T-helper 22 cell (primary cell): ENCODE results near the gene NOP9.
A peak's percentile ranks its signal among the peaks of the same experiment; 100 is the strongest.

ENCODE experiments used
- DNase-seq: peaks from one replicate; pipeline ENCODE4 v3.0.0-alpha.2; 2020; ENCODE audit warnings: low read depth

The NOP9 gene

DNA sequence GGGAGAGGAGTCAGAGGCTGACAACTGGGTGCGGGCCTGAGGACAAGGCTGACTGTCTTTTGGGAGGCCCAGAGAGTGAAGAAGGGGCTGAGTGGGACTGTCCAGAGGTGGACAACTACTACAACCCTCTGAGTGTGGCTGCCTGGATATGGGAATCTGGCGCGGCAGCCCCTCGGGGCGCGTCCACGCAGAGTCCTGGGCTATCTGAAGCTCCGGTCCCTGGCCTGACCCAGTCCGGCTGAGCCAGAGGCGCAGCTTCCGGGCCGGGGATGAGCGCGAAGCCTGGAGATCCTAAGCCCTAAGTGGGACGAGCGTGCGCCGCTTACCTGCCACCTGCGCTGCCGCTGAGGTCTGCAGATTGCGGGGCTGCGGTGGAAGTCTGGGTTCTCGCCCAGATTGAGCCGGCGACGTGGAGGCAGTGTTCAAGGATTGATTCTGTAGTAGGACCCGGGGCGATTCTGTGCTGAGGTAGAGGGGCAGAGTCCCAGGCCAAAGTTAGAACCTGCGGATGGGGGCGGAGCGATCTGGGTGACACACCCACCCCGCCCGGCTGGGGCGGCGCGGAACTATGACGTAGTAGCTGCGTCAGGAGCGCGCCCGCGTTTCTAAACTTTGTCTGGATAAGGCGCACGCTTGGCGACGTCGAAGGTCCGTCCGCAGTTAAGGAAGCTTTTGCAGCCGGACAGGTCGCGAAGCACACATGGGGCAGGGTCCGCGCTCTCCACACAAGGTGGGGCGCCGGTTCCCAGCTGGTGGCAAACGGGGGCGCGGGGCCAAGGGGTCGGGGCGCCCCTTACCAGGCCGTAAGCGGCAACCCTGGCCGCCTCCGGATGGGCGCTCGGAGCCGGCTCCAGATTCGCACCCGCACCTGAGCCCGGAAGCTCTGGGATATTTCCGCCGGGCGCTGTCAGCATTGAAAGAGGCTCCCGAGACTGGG is at the start of gene NOP9, which contains the start of gene DHRS1:
Gene NOP9 (plus strand): TSS at position 596 of the 937 bp plus-strand sequence. CDS start 105 bp downstream, at position 701.
Gene DHRS1 (minus strand): TSS at position 526 of the 937 bp plus-strand sequence. CDS start 674 bp downstream, outside the sequence.
- peak; percentile 82 for DNase-seq

- DNase-seq, result no peak
These were observed 49.3 kb upstream of the NOP9 start for GRCh38 chr14:24250354-24250753.

DNA sequence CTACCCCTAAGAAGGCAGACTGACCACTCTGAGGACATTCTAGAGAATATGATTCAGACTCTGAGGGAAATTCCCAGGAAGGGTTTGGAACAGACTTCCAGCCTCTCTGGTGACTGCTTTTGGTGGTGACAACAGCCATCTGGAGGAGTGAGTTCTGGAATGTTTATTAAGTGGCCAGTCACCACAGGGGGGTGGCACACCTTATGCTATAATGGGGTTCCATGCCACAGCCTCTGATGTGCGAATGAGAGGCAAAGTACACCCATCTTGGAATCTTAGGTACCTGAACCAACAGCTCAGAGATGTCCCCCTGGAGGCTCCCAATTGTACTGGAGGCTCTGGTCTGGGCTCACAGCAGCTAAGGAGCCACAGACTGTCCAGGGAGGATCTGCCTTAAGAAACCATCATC is 47.8 kb upstream of the NOP9 start:
- DNase-seq, result no peak

GRCh38 chr14:24252289-24253124 is 47.1 kb upstream of the NOP9 start:
- DNase-seq, result no peak

DNA sequence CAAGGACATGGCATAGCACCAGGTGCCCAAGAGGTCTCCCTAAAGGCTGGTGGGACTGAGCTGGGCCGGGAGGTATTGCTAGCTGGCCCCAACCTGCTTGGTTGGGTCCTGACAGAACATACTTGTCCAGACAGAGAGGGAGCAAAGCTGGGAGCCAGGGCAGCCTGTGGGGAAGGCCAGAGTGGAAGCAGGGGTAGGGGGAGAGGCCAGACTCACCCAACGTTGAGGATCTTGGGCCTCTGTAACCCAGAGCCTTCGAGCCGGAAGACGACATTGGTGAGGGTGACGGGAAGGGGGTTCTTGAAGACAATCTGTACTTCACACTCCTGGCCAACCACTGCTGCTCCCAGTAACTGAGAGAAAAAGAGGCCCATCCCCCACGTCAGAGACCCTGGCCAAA is 45.7 kb upstream of the NOP9 start:
- no peak for DNase-seq

- DNase-seq, result no peak
These were observed 44.8 kb upstream of the NOP9 start for GRCh38 chr14:24254630-24255392.

DNA sequence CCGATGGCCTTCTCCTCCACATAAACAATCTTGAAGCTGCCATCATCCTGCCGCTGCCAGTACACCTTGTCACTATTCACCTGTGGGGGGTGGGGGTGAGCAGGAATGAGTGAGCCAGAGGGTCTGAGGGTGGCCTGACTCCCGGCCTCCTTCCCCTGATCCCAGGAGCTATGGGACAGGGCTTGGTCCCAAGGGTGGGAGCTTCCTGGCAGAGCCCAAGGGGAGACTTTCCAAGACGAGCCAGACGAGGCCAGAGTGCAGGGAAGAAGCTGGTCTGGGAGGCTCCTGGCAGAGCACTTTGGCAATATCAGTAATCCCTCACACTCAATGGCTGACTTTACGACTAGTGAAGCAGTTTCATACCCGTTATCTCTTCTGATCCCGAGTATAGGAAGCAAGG is 44.2 kb upstream of the NOP9 start:
- DNase-seq, result no peak

GRCh38 chr14:24255931-24256711 is 43.5 kb upstream of the NOP9 start:
- DNase-seq, result no peak

DNA sequence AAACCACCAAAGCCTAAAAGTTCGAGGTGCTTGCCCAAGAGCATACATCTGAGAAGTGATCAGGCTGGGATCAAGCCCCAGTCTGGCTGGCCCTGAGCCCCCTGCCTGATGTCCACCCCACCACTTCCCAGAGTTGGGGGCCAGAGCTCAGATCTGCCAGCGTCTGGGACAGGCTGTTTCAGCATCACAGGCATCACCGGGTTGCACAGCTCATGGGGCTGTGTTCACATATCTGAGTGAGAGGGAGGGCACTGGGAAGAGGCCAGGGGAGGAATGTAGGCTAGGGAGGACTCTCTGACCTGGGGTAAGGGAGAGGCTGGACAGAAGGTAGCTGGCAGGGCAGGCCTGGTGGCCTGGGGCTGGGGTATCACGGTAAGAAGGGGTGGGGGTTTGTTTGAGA is 42.7 kb upstream of the NOP9 start:
- DNase-seq, result no peak

GRCh38 chr14:24258119-24258518 is 41.5 kb upstream of the NOP9 start:
- DNase-seq, result no peak

- DNase-seq, result no peak
These were observed 40.9 kb upstream of the NOP9 start for GRCh38 chr14:24258548-24259265.

DNA sequence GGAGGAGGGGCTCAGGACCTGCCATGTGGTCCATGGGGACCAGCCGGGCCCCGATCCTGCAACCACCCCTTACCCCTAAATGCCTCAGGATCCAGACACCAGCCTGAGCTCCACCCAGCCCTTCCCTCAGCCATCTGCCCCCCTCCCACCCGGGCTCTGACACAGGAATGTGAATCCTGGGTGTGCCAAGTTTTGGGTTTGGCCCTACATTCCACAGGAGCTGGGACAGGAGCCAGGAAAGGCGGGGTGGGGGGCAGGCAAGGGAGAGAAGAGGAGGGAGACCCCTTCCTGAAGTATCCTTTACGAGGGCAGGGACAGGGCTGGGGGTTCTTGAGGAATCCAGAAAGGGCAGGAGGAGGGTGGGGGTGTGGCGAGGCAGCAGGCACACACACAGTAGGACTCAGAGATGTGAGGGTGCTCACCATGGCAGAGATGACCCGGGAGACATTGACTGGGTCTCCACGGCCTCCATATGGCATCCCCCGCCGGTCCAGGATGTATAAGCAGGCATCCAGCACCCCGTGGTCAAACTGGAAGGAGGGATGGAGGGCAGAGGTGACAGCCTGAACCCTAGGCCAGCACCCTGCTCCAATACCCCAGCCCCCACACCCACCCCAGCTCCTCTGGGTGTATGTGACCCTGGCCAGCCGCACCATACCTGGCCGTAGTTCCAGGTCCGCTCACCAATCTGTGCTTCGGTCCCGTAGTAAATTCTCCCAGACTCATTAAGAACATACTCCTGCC is 40.2 kb upstream of the NOP9 start:
- no peak for DNase-seq

GRCh38 chr14:24260026-24260779 is 39.4 kb upstream of the NOP9 start:
- DNase-seq, result no peak

DNA sequence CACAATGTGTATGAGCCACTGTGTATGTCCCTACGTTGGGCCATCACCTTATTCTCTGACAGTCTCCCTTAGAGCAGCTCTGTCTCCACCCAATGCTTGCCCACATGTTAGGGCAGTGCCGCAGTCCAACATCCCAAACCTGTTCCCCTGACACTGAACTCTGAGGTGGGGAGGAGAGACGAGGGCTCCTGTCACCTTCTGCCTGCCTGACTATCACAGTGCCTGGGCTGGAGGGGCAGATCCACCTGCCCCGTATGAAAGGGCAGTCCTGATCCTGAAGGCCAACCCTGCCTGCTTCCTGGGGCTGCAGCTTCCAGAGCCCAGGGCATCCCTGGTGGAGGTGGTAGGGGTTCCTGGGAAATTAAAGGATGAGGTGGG is 38.9 kb upstream of the NOP9 start:
- DNase-seq, result no peak

DNA sequence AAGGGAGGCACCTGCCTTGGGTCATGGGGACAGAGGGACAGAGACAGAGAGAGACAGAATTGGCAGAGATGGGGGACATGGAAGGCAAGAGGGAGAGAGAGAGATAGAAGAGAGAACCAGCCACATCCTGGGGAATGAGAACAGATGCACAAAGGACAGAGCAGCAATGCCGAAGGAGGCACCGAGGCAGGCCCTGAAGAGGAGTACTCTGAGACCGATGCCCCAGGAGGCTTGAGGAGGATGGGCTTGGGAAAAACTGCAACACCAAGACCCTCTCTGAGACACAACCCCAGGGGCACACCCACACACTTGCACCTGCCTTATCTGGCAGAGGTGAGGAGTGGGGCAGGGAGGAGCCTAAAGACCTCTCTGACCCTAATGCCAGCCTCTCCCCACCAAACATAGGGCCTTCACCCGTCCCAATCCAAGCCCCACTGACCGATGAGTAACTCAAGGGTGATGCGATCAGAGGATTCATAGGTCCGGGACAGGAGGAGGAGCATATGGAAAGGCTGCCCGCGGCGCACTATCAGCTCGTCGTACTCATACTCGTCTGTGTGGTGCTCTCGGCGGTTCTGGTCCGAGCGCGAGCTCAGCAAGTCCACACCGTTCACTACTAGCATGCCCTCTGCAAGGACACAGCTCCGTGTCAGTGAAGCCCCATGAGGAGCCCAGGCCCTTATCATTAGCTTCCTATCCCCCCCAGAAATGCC is 38.2 kb upstream of the NOP9 start:
- DNase-seq, result no peak

DNA sequence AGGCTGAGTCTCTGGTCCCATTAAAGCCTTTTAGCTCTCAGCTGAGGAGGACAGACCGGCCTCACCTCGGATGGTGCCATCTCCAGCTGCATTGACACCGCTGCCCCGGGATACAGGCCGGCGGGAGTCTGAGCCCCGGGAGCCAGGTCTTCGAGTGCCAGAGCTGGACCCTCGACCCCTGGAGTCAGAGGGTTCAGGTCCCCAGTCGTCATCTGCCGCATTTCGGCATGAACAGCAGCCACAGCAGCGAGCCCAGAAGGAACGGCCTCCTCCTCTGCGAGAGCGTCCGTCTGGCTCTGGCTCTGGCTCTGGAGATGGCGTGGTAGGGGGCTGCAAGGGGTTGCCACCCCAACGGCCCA is 37.7 kb upstream of the NOP9 start:
- DNase-seq, result no peak

DNA sequence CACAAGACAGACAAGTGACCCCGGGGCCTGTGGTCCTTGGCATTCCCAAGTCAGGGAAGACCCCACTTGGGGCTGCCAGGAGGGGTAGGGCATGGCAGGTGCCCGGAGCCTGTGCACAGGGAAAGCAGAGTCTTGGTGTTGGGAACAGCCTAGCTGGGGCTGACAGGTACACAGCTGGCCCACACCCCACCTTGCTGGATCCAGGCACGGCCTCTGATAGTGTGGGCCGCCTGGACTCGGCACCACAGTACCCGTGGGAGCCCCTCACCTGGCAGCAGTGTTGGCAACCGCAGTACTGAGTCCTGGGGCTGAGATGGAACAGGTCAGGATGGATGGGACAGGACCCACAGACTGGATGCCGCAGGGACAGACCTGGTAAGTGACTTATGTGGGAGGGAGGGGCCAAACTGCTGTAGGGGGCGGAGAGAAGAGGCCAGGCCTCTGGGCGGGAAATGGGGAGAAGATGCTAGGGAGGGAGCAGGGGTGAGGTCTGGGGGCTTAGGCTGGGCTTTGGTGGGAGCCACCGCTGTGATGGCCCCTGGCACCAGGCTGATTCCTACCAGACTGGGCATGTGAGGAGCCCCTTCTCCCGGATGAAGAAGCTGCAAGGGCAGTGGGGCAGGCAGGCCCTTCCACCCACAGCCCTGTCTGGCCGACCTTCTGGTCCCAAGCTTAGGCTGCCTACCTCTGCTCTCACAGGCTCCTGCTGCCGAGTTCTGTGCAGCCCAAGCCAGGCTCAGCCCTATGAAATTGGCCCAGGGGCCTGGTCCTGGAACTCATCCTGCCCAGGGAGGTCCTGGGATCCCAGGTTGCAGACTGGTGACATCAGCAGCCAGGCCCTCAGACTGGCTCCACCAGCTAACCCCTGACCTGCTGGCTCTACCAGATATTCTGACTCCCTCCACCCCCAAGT is 36.6 kb upstream of the NOP9 start, which contains the start of gene TGM1:
Gene TGM1 (minus strand): TSS at position 357 of the 913 bp plus-strand sequence. CDS start 825 bp downstream, outside the sequence.
- no peak for DNase-seq
